ENCODE data around the gene RPL22L1. TPM values are rescaled to one million over a fixed set of nuclear protein-coding genes. Genes with fewer than 3 reads are reported as not detected.

The RPL22L1 gene
- total and polyA plus RNA-seq, 2 experiments from 2014 or later = 216 to 441 TPM

- no peak for TF ChIP-seq ZNF331 (CRISPR knock-in tag; IDR thresholded peaks at IDR 0.05; ENCODE audit: low read depth)
Observed at GRCh38 chr3:170869645-170870593, at the start of gene RPL22L1 (continued).

DNA sequence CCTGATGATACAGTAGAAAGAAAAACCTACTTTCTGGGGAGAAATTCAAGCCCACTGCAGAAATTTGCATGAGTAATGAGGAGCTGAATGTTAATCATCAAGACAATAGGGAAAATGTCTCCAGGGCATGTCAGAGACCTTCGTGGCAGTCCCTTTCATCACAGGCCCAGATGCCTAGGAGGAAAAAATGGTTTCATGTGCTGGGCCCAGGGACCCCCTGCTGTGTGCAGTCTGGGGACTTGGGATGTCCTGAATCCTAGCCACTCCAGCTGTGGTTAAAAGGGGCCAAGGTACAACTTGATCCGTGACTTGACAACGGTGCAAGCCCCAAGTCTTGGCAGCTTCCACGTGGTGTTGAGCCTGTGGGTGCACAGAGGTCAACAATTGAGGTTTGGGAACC lies 48.7 kb upstream of the RPL22L1 start:
- Histone ChIP-seq H3K4me3 (no peak overlapping the region), H3K9me2 (ENCODE audit: insufficient read depth) (no peaks in the 10 kb centered on the region), H3K27ac (ENCODE audit: low read depth) (no peak overlapping the region), H3F3A (replicated peaks; ENCODE audit: low read depth) (no peaks in the 10 kb centered on the region), H4K20me1 (replicated peaks; ENCODE audit: insufficient read depth) (no peaks in the 10 kb centered on the region), H3K4me2 (no peak overlapping the region), H3K4me1 (ENCODE audit: insufficient read depth) (no peaks in the 10 kb centered on the region), H3K36me3 (ENCODE audit: insufficient read depth) (peaks cover 18% of the 10 kb centered on the region; the same call in 1 of the 2 replicates), H3K79me2 (replicated peaks; ENCODE audit: insufficient read depth) (no peaks in the 10 kb centered on the region), H2AFZ (no peak overlapping the region), H3K27me3 (ENCODE audit: insufficient read depth) (no peaks in the 10 kb centered on the region)
- Mint-ChIP-seq H3K4me3 (no peak overlapping the region), H3K27me3 (ENCODE audit: insufficient read depth, low read depth, poor library complexity) (peaks cover 4% of the 10 kb centered on the region), H3K36me3 (ENCODE audit: low read depth) (peaks cover 49% of the 10 kb centered on the region), H3K4me1 (peaks cover 2% of the 10 kb centered on the region; the same call in 1 of the 3 replicates), H3K9me3 (peaks cover 61% of the 10 kb centered on the region), H3K27ac (no peak overlapping the region)
- ATAC-seq (no peak), DNase-seq (ENCODE audit: low spot score) (peak; percentile 20)
- no peak for TF ChIP-seq STAT1 (IDR thresholded peaks at IDR 0.05; ENCODE audit: unreplicated experiment)
- TF ChIP-seq ZNF114 (CRISPR knock-in tag; IDR thresholded peaks at IDR 0.05) = no peak
- TF ChIP-seq EZH2phosphoT487 (IDR thresholded peaks at IDR 0.05; ENCODE audit: unreplicated experiment) = no peak
- TF ChIP-seq ZNF331 (CRISPR knock-in tag; IDR thresholded peaks at IDR 0.05; ENCODE audit: low read depth) = no peak
- TF ChIP-seq, protein P1, sequence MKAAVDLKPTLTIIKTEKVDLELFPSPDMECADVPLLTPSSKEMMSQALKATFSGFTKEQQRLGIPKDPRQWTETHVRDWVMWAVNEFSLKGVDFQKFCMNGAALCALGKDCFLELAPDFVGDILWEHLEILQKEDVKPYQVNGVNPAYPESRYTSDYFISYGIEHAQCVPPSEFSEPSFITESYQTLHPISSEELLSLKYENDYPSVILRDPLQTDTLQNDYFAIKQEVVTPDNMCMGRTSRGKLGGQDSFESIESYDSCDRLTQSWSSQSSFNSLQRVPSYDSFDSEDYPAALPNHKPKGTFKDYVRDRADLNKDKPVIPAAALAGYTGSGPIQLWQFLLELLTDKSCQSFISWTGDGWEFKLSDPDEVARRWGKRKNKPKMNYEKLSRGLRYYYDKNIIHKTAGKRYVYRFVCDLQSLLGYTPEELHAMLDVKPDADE (IDR thresholded peaks at IDR 0.05) = no peak
- TF ChIP-seq, protein P2, sequence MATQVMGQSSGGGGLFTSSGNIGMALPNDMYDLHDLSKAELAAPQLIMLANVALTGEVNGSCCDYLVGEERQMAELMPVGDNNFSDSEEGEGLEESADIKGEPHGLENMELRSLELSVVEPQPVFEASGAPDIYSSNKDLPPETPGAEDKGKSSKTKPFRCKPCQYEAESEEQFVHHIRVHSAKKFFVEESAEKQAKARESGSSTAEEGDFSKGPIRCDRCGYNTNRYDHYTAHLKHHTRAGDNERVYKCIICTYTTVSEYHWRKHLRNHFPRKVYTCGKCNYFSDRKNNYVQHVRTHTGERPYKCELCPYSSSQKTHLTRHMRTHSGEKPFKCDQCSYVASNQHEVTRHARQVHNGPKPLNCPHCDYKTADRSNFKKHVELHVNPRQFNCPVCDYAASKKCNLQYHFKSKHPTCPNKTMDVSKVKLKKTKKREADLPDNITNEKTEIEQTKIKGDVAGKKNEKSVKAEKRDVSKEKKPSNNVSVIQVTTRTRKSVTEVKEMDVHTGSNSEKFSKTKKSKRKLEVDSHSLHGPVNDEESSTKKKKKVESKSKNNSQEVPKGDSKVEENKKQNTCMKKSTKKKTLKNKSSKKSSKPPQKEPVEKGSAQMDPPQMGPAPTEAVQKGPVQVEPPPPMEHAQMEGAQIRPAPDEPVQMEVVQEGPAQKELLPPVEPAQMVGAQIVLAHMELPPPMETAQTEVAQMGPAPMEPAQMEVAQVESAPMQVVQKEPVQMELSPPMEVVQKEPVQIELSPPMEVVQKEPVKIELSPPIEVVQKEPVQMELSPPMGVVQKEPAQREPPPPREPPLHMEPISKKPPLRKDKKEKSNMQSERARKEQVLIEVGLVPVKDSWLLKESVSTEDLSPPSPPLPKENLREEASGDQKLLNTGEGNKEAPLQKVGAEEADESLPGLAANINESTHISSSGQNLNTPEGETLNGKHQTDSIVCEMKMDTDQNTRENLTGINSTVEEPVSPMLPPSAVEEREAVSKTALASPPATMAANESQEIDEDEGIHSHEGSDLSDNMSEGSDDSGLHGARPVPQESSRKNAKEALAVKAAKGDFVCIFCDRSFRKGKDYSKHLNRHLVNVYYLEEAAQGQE (IDR thresholded peaks at IDR 0.05; ENCODE audit: unreplicated experiment) = no peak
- no peak for TF ChIP-seq POLR2AphosphoS5 (IDR thresholded peaks at IDR 0.05; ENCODE audit: low read depth)
- no peak for TF ChIP-seq EZH2 (IDR thresholded peaks at IDR 0.05; ENCODE audit: low read depth, unreplicated experiment)
- TF ChIP-seq CREB1 (CRISPR knock-in tag; IDR thresholded peaks at IDR 0.05; ENCODE audit: low read depth) = no peak
- no peak for TF ChIP-seq CTCF (conservative IDR thresholded peaks at IDR 0.05; ENCODE audit: low read depth in 2 of 2)
- TF ChIP-seq JUNB (IDR thresholded peaks at IDR 0.05; ENCODE audit: unreplicated experiment) = no peak

Measured in GM23338 (cell line).